ENCODE results near the gene DOCK2.

GRCh38 chr5:169649486-169649885 lies 12.4 kb downstream of the DOCK2 start:
- TF ChIP-seq CTCF (conservative IDR thresholded peaks at IDR 0.05) (no peak), ZFX (IDR thresholded peaks at IDR 0.05) (no peak)
